ENCODE data around the gene CP. TPM values are rescaled to one million over a fixed set of nuclear protein-coding genes. Genes with fewer than 3 reads are reported as not detected.

Gene CP
- total RNA-seq, 4 donors from 2014 or later: 1.7 to 10.2 (median 4.0) TPM

DNA sequence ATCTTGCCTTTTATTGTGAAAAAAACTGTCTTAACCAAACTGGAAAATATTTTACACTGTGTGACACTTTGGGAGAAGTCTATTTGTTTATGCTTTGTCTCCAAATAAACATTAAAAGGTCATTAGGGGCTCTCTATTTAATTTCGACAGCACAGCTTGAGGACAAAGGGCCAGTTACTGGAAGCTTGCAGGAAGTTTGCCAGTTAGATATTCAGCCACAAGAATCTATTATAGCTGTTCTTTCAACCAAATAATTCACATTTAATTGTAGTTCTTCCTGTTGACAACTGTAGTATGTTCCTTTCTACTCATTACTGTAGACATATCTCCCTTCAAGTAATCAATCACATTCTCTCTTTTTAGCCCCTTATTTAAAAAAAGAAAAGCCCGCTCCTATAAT, 6.1 kb downstream of the CP start:
- Histone ChIP-seq H3K27me3 (no peaks in the 10 kb centered on the region), H3K9me3 (no peaks in the 10 kb centered on the region), H3K4me1 (peaks cover 5% of the 10 kb centered on the region), H3K27ac (no peak overlapping the region), H3K4me3 (no peak overlapping the region), H3K36me3 (no peaks in the 10 kb centered on the region)
- no peak for DNase-seq (ENCODE audit: low spot score in 2 of 2)
- TF ChIP-seq POLR2A (IDR thresholded peaks at IDR 0.05) (no peak), POLR2AphosphoS5 (IDR thresholded peaks at IDR 0.05) (no peak)
- TF ChIP-seq, protein P1, sequence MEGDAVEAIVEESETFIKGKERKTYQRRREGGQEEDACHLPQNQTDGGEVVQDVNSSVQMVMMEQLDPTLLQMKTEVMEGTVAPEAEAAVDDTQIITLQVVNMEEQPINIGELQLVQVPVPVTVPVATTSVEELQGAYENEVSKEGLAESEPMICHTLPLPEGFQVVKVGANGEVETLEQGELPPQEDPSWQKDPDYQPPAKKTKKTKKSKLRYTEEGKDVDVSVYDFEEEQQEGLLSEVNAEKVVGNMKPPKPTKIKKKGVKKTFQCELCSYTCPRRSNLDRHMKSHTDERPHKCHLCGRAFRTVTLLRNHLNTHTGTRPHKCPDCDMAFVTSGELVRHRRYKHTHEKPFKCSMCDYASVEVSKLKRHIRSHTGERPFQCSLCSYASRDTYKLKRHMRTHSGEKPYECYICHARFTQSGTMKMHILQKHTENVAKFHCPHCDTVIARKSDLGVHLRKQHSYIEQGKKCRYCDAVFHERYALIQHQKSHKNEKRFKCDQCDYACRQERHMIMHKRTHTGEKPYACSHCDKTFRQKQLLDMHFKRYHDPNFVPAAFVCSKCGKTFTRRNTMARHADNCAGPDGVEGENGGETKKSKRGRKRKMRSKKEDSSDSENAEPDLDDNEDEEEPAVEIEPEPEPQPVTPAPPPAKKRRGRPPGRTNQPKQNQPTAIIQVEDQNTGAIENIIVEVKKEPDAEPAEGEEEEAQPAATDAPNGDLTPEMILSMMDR (IDR thresholded peaks at IDR 0.05): no peak
- WGBS: 71% methylated on average over 2 of the region's 2 CpGs

DNA sequence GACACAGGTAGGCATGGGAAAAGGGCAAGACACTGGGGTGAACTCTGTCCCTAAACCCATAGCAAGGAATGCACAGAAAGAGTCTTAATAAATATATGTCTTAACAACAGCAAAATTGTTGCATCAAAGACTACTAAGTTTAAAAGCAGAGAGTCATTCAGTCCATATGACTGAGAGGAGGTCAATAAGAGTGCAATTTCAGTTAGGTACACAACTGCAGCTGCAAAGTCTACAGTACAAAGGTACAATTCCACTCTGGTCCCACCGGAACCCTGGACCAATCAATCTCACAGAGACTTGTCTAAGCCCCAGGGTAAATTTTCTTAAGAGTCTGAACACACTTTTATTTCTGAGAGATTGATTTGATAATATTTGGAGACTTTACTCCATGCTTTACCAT, 6.9 kb downstream of the CP start:
- 76% methylated on average over 1 of the region's 1 CpG for WGBS
- no peak overlapping the region for H3K4me3 ChIP-seq
- no peak for TF ChIP-seq POLR2A (IDR thresholded peaks at IDR 0.05)
- no peak for TF ChIP-seq EP300 (IDR thresholded peaks at IDR 0.05)
- H3K36me3 ChIP-seq: no peaks in the 10 kb centered on the region
- no peak for DNase-seq (ENCODE audit: low spot score in 2 of 2)
- H3K4me1 ChIP-seq: peaks cover 5% of the 10 kb centered on the region
- no peaks in the 10 kb centered on the region for H3K27me3 ChIP-seq
- no peaks in the 10 kb centered on the region for H3K9me3 ChIP-seq
- H3K27ac ChIP-seq: no peak overlapping the region

DNA sequence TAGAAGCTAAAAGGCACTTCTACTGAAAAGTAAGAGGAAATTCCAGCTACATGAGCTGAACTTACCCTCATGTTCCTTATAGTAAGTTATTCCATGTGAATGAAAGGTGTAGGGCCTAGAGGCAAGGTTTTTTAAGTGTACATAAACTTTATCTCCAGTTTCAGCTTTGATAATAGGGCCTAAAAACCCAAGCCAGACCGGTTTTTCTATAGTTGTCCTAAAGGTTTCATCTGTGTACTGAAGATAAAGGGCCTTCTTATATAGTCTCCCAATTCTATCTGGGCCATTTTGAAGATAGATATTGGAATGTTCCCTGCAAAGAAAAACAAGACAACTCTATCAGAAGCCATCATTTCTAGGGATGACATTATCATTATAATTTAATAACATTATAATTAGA, 9.2 kb downstream of the CP start:
- H3K9me3 ChIP-seq: no peaks in the 10 kb centered on the region
- no peak overlapping the region for H3K4me3 ChIP-seq
- 70% methylated on average over 1 of the region's 1 CpG for WGBS
- H3K4me1 ChIP-seq: peaks cover 5% of the 10 kb centered on the region
- TF ChIP-seq POLR2A (IDR thresholded peaks at IDR 0.05): no peak
- TF ChIP-seq, protein P1 (IDR thresholded peaks at IDR 0.05): no peak
- H3K27me3 ChIP-seq: no peaks in the 10 kb centered on the region
- no peak for DNase-seq (ENCODE audit: low spot score in 2 of 2)
- H3K27ac ChIP-seq: no peak overlapping the region
- no peaks in the 10 kb centered on the region for H3K36me3 ChIP-seq

DNA sequence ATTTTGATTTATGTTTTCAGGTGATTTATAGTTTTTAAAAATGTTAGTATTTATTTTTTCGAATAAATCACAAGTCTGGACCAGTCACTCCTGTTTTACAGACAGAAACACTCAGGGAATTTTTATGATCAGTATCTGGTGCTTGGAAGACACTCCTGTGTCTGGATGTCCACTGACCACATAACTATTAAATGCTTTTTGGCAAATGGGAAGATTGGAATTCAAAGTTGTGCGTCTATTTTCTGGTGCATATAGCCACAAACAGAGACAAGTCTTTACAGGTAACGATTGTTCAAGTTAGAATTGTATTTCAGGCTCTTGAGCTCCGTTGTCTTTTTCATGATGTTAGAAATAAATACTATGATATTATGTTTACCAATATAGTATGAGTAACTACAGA, 12.2 kb downstream of the CP start:
- Histone ChIP-seq H3K36me3 (no peaks in the 10 kb centered on the region), H3K27me3 (no peaks in the 10 kb centered on the region), H3K4me1 (no peaks in the 10 kb centered on the region), H3K4me3 (no peak overlapping the region), H3K27ac (no peak overlapping the region), H3K9me3 (no peaks in the 10 kb centered on the region)
- DNase-seq (ENCODE audit: low spot score in 2 of 2): no peak
- WGBS: 59% methylated on average over 4 of the region's 4 CpGs
- TF ChIP-seq POLR2AphosphoS5 (IDR thresholded peaks at IDR 0.05) (no peak), POLR2A (IDR thresholded peaks at IDR 0.05) (no peak), EP300 (IDR thresholded peaks at IDR 0.05) (no peak)
- TF ChIP-seq, protein P1 (IDR thresholded peaks at IDR 0.05): no peak

DNA sequence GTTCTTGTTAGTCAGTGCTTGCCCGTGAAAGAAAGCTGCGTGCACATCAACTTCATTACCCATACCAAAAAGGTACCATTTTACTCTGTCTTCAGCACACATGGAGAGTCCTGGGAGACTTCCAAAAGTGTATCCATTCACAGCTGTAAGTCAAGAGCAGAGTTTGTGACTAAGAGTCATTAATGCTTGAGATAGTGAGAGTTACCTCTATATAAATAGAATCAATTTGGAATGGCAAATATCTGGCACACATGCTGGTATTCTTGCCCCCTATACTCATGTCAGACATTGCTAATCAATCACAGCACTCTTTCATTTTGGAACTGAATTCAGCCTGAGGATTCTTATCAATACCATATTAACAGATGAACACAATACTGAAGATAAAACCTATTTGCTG, 14.2 kb downstream of the CP start:
- Histone ChIP-seq H3K27me3 (no peaks in the 10 kb centered on the region), H3K27ac (no peak overlapping the region), H3K4me3 (no peak overlapping the region), H3K9me3 (no peaks in the 10 kb centered on the region), H3K36me3 (no peaks in the 10 kb centered on the region), H3K4me1 (no peaks in the 10 kb centered on the region)
- TF ChIP-seq POLR2A (IDR thresholded peaks at IDR 0.05) (no peak), EP300 (IDR thresholded peaks at IDR 0.05) (no peak), POLR2AphosphoS5 (IDR thresholded peaks at IDR 0.05) (no peak)
- TF ChIP-seq, protein P1 (IDR thresholded peaks at IDR 0.05): no peak
- DNase-seq (ENCODE audit: low spot score in 2 of 2): no peak
- WGBS: 98% methylated on average over 2 of the region's 2 CpGs

DNA sequence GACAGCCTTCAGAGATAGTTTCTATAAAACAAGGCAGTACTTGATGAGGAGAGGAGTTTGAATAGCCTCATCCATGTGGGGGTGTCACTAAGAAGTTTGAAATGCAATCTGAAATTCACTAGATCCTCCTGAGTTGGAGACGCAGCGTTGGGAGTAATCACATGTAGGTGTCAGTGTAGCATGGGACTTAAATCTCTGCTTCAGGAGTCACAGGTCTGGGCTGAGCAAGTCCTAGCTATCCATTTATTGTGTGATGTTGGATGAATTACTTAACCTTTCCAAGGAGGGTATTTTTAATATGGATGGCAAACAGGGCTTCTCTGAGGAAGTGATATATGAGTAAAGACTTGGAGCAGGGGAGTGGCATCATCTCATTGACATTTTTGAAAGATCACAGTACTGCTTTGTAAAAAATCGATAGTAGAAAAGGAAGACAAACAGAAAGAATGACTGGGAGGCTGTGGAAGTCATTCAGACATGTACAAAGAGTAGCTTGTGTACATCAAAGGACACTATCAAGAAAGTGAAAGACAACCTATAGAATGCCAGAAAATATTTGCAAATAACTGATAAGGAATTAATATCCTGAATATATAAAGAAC, 17.1 kb downstream of the CP start:
- Histone ChIP-seq H3K4me1 (no peaks in the 10 kb centered on the region), H3K4me3 (no peak overlapping the region), H3K27me3 (no peaks in the 10 kb centered on the region), H3K36me3 (no peaks in the 10 kb centered on the region), H3K27ac (no peak overlapping the region), H3K9me3 (no peaks in the 10 kb centered on the region)
- DNase-seq (ENCODE audit: low spot score in 2 of 2): no peak
- TF ChIP-seq, protein P1 (IDR thresholded peaks at IDR 0.05): no peak
- TF ChIP-seq POLR2AphosphoS5 (IDR thresholded peaks at IDR 0.05) (no peak), EP300 (IDR thresholded peaks at IDR 0.05) (no peak), POLR2A (IDR thresholded peaks at IDR 0.05) (no peak)
- WGBS: 82% methylated on average over 3 of the region's 3 CpGs
